HCT116 (cell line): ENCODE results near the gene ZNF490. TPM values are rescaled to one million over a fixed set of nuclear protein-coding genes. Genes with fewer than 3 reads are reported as not detected.

Source experiments
- ATAC-seq: fragments of 200-7000 bp; cut with Tn5 transposase; 2 replicates; pipeline ENCODE4 v1.9.1; 2020; ENCODE audit warnings: mild to moderate bottlenecking, moderate library complexity
- BruUV-seq: library from RNA; stranded (reverse); fragments of 400-500 nt; replicated peaks from 2 replicates; lab custom pipeline; 2021; lab: Mats Ljungman, UMichigan
- CTCF ChIA-PET: fragments of 300-600 bp; sonication (Branson Sonifier 250); formaldehyde crosslinking; loops from one replicate; lab custom pipeline; 2021; ENCODE audit warnings: antibody characterized with exemption; lab: Charles Lee
- POLR2A ChIA-PET: fragments of 300-600, 350-600 bp; sonication (Branson Sonifier 250); formaldehyde crosslinking; loops from one replicate; lab custom pipeline; 2021; ENCODE audit warnings: antibody characterized with exemption; lab: Charles Lee
- RAD21 ChIA-PET, 2 experiments: fragments of 300-600 bp; sonication (Branson Sonifier 250); formaldehyde crosslinking; loops; one replicate each; lab custom pipeline; 2023; ENCODE audit warnings: low total read pairs in 2 of 2; ENCODE audit not compliant: uncharacterized antibody in 2 of 2, unreplicated experiment in 2 of 2, low non-redundant PET in 1 of 2; lab: Charles Lee
- DNase-seq: peaks from one replicate; pipeline ENCODE4 v3.0.0-alpha.2; 2010; ENCODE audit warnings: low read depth, low spot score
- H2AFZ ChIP-seq: fragments of 200-600 bp; shearing (Covaris generic), sonication (generic); 2 replicates; pipeline ENCODE4 v1.6.1; 2017; ENCODE audit warnings: low read depth, mixed run types, mixed read lengths, antibody characterized with exemption, low read length; ENCODE audit not compliant: poor library complexity, severe bottlenecking
- H3K27ac ChIP-seq: 2 replicates; pipeline ENCODE4 v1.5.1; 2012; ENCODE audit warnings: low read depth, low read length
- H3K27me3 ChIP-seq: fragments of 200-600 bp; sonication (generic); 2 replicates; pipeline ENCODE4 v1.6.1; 2016; ENCODE audit warnings: mixed run types, low read length, mixed read lengths; ENCODE audit not compliant: insufficient read depth
- H3K36me3 ChIP-seq, 2 experiments: fragments of 200-500 bp in 1 of 2; fragments of 200-600 bp in 1 of 2; sonication (Bioruptor generic) in 1 of 2; sonication (generic) in 1 of 2; 2 replicates each; pipeline versions ENCODE4 v1.5.1 to v1.6.1; 2014 to 2016; ENCODE audit warnings: low read length in 2 of 2, inconsistent platforms in 1 of 2, mixed read lengths in 1 of 2, mixed run types in 1 of 2; ENCODE audit not compliant: insufficient read depth in 2 of 2, control insufficient read depth in 1 of 2
- H3K4me1 ChIP-seq, 2 experiments: fragments of 200-600 bp in 1 of 2; sonication (generic) in 1 of 2; 2 replicates each; pipeline versions ENCODE4 v1.5.1 to v1.6.1; 2012 to 2017; ENCODE audit warnings: low read length in 2 of 2, inconsistent platforms in 1 of 2, mild to moderate bottlenecking in 1 of 2, mixed read lengths in 1 of 2, mixed run types in 1 of 2, moderate library complexity in 1 of 2; ENCODE audit not compliant: insufficient read depth in 2 of 2, control insufficient read depth in 1 of 2
- H3K4me2 ChIP-seq: fragments of 200-600 bp; sonication (generic); 2 replicates; pipeline ENCODE4 v1.6.1; 2017; ENCODE audit warnings: mixed run types, low read length, mixed read lengths
- H3K4me3 ChIP-seq, 2 experiments: fragments of 200-600 bp in 1 of 2; sonication (generic) in 1 of 2; replicated peaks in 1 of 2; 2 replicates each; pipeline ENCODE4 v1.5.1; 2011 to 2016; ENCODE audit warnings: low read length in 2 of 2, control low read depth in 1 of 2, low read depth in 1 of 2, mild to moderate bottlenecking in 1 of 2, mixed read lengths in 1 of 2, mixed run types in 1 of 2
- H3K79me2 ChIP-seq: fragments of 200-600 bp; sonication (generic); 2 replicates; pipeline ENCODE4 v1.6.1; 2017; ENCODE audit warnings: mild to moderate bottlenecking, mixed run types, low read length, moderate library complexity, mixed read lengths; ENCODE audit not compliant: insufficient read depth
- H3K9ac ChIP-seq: fragments of 200-600 bp; sonication (generic); 2 replicates; pipeline ENCODE4 v1.6.1; 2016; ENCODE audit warnings: low read length, mixed read lengths
- H3K9me2 ChIP-seq: fragments of 200-600 bp; sonication (generic), shearing (Covaris generic); 2 replicates; pipeline ENCODE4 v1.6.1; 2017; ENCODE audit warnings: mixed run types, mild to moderate bottlenecking, moderate library complexity; ENCODE audit not compliant: insufficient read depth
- H3K9me3 ChIP-seq, 2 experiments: fragments of 200-500 bp in 1 of 2; fragments of 200-600 bp in 1 of 2; sonication (Bioruptor generic) in 1 of 2; sonication (generic) in 1 of 2; 2 replicates each; pipeline ENCODE4 v1.6.1; 2014 to 2017; ENCODE audit warnings: low read length in 2 of 2, mixed read lengths in 2 of 2, inconsistent platforms in 1 of 2, low read depth in 1 of 2, mild to moderate bottlenecking in 1 of 2, mixed run types in 1 of 2, moderate library complexity in 1 of 2; ENCODE audit not compliant: control insufficient read depth in 1 of 2, insufficient read depth in 1 of 2
- H4K20me1 ChIP-seq: fragments of 200-600 bp; sonication (generic), shearing (Covaris generic); 2 replicates; pipeline ENCODE4 v1.6.1; 2017; ENCODE audit warnings: mixed run types, mild to moderate bottlenecking, moderate library complexity; ENCODE audit not compliant: insufficient read depth
- FOSL1 ChIP-seq: IDR thresholded peaks from 2 replicates; pipeline ENCODE4 v1.6.1; 2012; ENCODE audit warnings: low read depth
- JUND ChIP-seq: IDR thresholded peaks from 2 replicates; pipeline ENCODE4 v1.6.1; 2012
- POLR2A ChIP-seq: IDR thresholded peaks from 2 replicates; pipeline ENCODE4 v1.7.0; 2011; ENCODE audit warnings: borderline replicate concordance; ENCODE audit not compliant: insufficient read depth, insufficient read length; ENCODE audit errors: extremely low read depth
- SRF ChIP-seq: IDR thresholded peaks from 2 replicates; pipeline ENCODE4 v1.6.1; 2012; ENCODE audit warnings: low read depth
- TCF7L2 ChIP-seq: IDR thresholded peaks from 2 replicates; pipeline ENCODE4 v1.7.0; 2011; ENCODE audit warnings: borderline replicate concordance, inconsistent platforms; ENCODE audit not compliant: insufficient read depth, insufficient read length; ENCODE audit errors: extremely low read depth
- YY1 ChIP-seq: IDR thresholded peaks from 2 replicates; pipeline ENCODE4 v1.6.1; 2011; ENCODE audit warnings: low read length, low read depth, moderate library complexity, mild to moderate bottlenecking; ENCODE audit not compliant: insufficient replicate concordance; ENCODE audit errors: extremely low read depth
- ZBTB33 ChIP-seq: IDR thresholded peaks from 2 replicates; pipeline ENCODE4 v1.6.1; 2011; ENCODE audit warnings: mild to moderate bottlenecking, low read length, moderate library complexity; ENCODE audit not compliant: insufficient replicate concordance; ENCODE audit errors: extremely low read depth
- ZFX ChIP-seq: fragments of 450-650 bp; IDR thresholded peaks from 2 replicates; pipeline ENCODE4 v1.6.1; 2017
- intact Hi-C: fragments of 100-400 bp; cut with micrococcal nuclease; formaldehyde crosslinking; loops from 2 replicates; pipeline ENCODE4 v1.10.0; 2022
- total RNA-seq: library from RNA; stranded (reverse); gene quantifications from one replicate; pipeline ENCODE4 v1.2.1, GENCODE V29; 2021; ENCODE audit not compliant: unreplicated experiment
- TF ChIP-seq, protein P1 (sequence below): IDR thresholded peaks from 2 replicates; pipeline ENCODE4 v1.6.1; 2012
- TF ChIP-seq, protein P2 (sequence below), 3 experiments: fragments of 200-600 bp in 1 of 3; sonication (generic) in 1 of 3; IDR thresholded peaks in 2 of 3; conservative IDR thresholded peaks in 1 of 3; 2 replicates each; pipeline ENCODE4 v1.5.1; 2012 to 2017; ENCODE audit warnings: low read depth in 2 of 3, low read length in 2 of 3, antibody characterized with exemption in 1 of 3, borderline replicate concordance in 1 of 3, control low read depth in 1 of 3, mild to moderate bottlenecking in 1 of 3, mixed read lengths in 1 of 3, mixed run types in 1 of 3, moderate library complexity in 1 of 3; ENCODE audit not compliant: insufficient read depth in 1 of 3
- TF ChIP-seq, protein P3 (sequence below): IDR thresholded peaks from 2 replicates; pipeline ENCODE4 v1.6.1; 2012; ENCODE audit warnings: low read depth

The ZNF490 gene
- total RNA-seq, 1 experiment from 2014 or later = 5.8 TPM

- Histone ChIP-seq H3K4me1 (peaks cover 2 to 5% of the 10 kb centered on the region in 2 experiments; a peak in 2 of 4 replicates), H3K9me3 (no peaks in the 10 kb centered on the region), H2AFZ (no peak overlapping the region), H3K4me2 (no peak overlapping the region), H3K4me3 (no peak overlapping the region), H3K36me3 (peaks cover 0 to 4% of the 10 kb centered on the region in 2 experiments; a peak in 1 of 4 replicates), H3K27me3 (no peaks in the 10 kb centered on the region), H3K9ac (no peak overlapping the region), H3K79me2 (peaks cover 11% of the 10 kb centered on the region), H3K9me2 (no peaks in the 10 kb centered on the region), H3K27ac (no peak overlapping the region), H4K20me1 (no peaks in the 10 kb centered on the region)
- POLR2A ChIA-PET = interaction anchor here (0.6 kb wide), 1 partner anchor 805 kb away, joined by 3 read pairs; no protein-coding TSS in a partner anchor
- TF ChIP-seq, protein P1, sequence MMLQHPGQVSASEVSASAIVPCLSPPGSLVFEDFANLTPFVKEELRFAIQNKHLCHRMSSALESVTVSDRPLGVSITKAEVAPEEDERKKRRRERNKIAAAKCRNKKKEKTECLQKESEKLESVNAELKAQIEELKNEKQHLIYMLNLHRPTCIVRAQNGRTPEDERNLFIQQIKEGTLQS = no peak
- TF ChIP-seq SRF = no peak
- TF ChIP-seq TCF7L2 = no peak
- no peak for TF ChIP-seq POLR2A
- TF ChIP-seq ZFX = no peak
- TF ChIP-seq, protein P2, sequence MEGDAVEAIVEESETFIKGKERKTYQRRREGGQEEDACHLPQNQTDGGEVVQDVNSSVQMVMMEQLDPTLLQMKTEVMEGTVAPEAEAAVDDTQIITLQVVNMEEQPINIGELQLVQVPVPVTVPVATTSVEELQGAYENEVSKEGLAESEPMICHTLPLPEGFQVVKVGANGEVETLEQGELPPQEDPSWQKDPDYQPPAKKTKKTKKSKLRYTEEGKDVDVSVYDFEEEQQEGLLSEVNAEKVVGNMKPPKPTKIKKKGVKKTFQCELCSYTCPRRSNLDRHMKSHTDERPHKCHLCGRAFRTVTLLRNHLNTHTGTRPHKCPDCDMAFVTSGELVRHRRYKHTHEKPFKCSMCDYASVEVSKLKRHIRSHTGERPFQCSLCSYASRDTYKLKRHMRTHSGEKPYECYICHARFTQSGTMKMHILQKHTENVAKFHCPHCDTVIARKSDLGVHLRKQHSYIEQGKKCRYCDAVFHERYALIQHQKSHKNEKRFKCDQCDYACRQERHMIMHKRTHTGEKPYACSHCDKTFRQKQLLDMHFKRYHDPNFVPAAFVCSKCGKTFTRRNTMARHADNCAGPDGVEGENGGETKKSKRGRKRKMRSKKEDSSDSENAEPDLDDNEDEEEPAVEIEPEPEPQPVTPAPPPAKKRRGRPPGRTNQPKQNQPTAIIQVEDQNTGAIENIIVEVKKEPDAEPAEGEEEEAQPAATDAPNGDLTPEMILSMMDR (IDR thresholded peaks at IDR 0.05 in 2 of 3, conservative IDR thresholded peaks at IDR 0.05 in 1 of 3; ENCODE audit: borderline replicate concordance in 1 of 3, insufficient read depth in 1 of 3, low read depth in 2 of 3, low read length in 2 of 3) = no peak
- TF ChIP-seq YY1 = no peak
- TF ChIP-seq FOSL1 = no peak
- TF ChIP-seq ZBTB33 = no peak
- TF ChIP-seq, protein P3, sequence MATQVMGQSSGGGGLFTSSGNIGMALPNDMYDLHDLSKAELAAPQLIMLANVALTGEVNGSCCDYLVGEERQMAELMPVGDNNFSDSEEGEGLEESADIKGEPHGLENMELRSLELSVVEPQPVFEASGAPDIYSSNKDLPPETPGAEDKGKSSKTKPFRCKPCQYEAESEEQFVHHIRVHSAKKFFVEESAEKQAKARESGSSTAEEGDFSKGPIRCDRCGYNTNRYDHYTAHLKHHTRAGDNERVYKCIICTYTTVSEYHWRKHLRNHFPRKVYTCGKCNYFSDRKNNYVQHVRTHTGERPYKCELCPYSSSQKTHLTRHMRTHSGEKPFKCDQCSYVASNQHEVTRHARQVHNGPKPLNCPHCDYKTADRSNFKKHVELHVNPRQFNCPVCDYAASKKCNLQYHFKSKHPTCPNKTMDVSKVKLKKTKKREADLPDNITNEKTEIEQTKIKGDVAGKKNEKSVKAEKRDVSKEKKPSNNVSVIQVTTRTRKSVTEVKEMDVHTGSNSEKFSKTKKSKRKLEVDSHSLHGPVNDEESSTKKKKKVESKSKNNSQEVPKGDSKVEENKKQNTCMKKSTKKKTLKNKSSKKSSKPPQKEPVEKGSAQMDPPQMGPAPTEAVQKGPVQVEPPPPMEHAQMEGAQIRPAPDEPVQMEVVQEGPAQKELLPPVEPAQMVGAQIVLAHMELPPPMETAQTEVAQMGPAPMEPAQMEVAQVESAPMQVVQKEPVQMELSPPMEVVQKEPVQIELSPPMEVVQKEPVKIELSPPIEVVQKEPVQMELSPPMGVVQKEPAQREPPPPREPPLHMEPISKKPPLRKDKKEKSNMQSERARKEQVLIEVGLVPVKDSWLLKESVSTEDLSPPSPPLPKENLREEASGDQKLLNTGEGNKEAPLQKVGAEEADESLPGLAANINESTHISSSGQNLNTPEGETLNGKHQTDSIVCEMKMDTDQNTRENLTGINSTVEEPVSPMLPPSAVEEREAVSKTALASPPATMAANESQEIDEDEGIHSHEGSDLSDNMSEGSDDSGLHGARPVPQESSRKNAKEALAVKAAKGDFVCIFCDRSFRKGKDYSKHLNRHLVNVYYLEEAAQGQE = no peak
- TF ChIP-seq JUND = no peak
- BruUV-seq = no TSS peak
- CTCF ChIA-PET = no interaction called here
- no peak for ATAC-seq
- intact Hi-C loops = no loop called here
- DNase-seq = no peak
- RAD21 ChIA-PET = interaction anchor here in 1 of 2 experiments (0.7 kb wide), 1 partner anchor 10 kb away, joined by 3 read pairs; no protein-coding TSS in a partner anchor
Measured at GRCh38 chr19:12606796-12607195, 3.8 kb downstream of the ZNF490 start.
